SHP77 treated with DMSO at 0.1 percent for 48 hours (cell line): Measurements from ENCODE around the gene SLC6A2.

Source experiments
- DNase-seq: peaks from one replicate; lab custom pipeline; 2025; lab: John Stamatoyannopoulos, UW

The SLC6A2 gene

DNA sequence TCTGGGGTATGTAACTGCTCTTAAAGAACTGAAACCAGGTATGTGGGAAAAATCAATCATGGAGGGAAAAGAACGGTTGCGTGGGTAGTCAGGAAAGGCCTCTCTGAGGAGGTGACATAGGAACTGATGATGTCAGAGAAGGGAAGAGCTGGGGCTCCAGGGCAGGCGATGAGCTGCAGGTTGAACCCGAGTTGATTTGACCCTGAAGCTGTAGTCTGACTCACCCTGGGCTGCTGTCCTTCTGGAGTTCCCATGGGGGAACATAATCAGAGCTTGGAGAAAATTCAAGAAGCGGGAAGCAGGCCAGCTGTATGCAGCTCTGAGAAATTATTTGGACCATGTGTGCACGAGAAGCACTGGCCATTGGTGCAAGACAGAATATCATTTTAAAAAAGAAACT, 16.7 kb downstream of the SLC6A2 start:
- no peak for DNase-seq

- no peak for DNase-seq
These were observed 22.5 kb downstream of the SLC6A2 start for GRCh38 chr16:55678161-55678821.

- DNase-seq: no peak
These were observed 26.3 kb downstream of the SLC6A2 start for GRCh38 chr16:55682086-55682485.

DNA sequence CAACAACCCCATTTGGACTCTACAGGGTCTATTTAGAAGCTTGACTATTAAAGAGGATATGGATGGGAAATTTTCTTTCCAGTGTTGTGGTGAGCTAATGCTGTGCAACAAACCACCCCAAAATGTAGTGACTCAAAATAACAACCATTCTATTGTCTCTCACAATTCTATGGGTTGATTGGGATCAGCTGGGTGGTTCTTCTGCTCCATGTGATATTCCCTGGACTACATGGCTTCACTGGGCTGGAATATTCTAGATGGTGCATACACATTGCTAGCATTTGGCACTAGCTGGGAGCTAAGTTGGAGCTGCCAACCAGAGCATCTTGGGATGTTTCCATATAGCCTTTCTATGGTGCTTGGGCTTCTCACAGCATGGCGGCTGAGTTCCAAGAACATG, 30.2 kb downstream of the SLC6A2 start:
- DNase-seq: no peak

DNA sequence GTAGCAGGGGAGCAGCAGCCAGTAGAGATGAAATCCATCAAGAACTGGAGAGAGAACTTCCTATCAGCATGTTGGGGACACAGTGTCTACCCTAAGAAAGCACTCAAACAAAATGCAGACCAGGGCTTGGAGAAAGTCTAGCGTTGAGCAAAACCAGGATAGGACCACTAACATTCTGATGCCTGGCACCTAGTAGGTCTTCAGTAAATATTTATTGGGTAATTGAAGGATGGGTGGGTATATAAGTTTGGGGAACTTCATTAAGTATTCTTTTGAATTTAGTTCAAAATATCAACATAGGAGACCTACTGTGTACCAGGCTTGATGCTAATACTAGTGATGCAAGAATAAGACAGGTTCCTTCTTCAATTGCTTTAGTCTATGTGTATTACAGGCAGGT, 30.9 kb downstream of the SLC6A2 start:
- no peak for DNase-seq

- DNase-seq: no peak
These were observed 32.0 kb downstream of the SLC6A2 start for GRCh38 chr16:55687802-55688201.

DNA sequence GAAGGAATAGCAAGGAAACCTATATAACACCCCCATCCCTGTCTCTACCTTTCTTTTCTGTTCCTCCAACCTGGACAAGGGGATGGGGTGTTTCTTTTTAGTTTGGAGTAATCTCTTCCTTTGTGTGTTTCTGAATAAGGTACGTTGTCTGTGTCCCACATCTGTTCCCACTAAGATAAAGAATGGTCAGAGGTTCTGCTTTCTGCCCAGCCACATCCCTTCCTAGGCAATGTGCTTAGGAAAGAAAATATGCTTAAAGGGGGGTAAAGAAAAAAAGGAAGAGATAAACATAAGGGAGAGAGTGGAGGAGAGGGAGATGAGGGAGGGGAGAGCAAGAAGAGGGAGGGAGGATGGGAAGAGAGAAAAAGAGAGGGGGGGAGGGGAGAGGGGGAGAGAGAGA, 35.1 kb downstream of the SLC6A2 start:
- no peak for DNase-seq

- no peak for DNase-seq
These were observed 36.0 kb downstream of the SLC6A2 start for GRCh38 chr16:55691771-55692170.

GRCh38 chr16:55695595-55695994, 39.8 kb downstream of the SLC6A2 start:
- DNase-seq: no peak

- DNase-seq: no peak
These were observed 42.1 kb downstream of the SLC6A2 start for GRCh38 chr16:55697867-55698266.

DNA sequence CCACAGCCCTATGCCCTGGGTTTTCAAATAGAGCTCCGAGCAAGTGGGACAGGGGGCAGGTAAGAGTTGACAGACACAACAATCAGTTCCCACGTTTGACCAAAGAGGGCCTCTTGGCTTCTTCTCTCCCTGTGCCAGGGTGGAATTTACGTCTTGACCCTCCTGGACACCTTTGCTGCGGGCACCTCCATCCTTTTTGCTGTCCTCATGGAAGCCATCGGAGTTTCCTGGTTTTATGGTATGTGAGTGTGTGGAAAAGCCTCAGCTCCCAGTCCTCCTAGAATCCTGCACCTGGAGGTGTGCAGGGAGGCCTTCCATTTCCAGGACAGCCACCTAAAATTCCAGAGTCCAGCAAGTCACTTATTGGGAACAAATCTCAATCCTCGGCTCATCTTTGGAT, 42.5 kb downstream of the SLC6A2 start:
- DNase-seq: no peak

- no peak for DNase-seq
These were observed 43.2 kb downstream of the SLC6A2 start for GRCh38 chr16:55698946-55699345.

DNA sequence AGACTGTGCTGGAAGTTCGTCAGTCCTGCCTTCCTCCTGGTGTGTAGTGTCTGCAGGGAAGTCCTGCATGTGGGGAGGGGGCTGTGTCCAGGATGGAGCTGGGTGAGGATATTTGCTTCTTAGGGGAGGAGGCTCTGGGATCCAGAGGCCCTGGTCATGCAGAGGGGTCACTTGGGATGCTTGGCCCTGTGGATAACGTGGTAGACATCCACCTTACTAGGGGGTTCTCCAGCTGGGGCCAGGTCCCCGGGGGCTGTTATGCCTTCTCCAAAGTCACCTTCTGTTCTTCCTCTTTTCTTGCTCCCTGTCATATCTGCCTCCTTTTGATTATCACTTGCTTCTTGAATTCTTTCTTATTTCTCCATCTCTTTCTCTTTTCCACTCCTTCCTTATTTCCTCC, 43.8 kb downstream of the SLC6A2 start:
- DNase-seq: no peak

DNA sequence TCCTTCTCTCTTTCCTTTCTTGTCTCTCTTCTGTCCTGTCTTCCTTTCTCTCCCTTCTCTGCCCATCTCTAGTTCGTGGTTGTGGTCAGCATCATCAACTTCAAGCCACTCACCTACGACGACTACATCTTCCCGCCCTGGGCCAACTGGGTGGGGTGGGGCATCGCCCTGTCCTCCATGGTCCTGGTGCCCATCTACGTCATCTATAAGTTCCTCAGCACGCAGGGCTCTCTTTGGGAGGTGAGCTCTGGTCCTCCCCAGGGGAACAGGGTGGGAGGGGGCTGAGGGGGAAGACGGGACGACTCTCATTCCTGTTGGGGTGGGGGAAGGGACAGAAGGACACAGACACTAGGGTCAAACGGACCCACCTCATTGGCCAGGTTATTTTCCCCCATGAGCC, 44.3 kb downstream of the SLC6A2 start:
- DNase-seq: no peak

- no peak for DNase-seq
These were observed 45.2 kb downstream of the SLC6A2 start for GRCh38 chr16:55700961-55701360.

DNA sequence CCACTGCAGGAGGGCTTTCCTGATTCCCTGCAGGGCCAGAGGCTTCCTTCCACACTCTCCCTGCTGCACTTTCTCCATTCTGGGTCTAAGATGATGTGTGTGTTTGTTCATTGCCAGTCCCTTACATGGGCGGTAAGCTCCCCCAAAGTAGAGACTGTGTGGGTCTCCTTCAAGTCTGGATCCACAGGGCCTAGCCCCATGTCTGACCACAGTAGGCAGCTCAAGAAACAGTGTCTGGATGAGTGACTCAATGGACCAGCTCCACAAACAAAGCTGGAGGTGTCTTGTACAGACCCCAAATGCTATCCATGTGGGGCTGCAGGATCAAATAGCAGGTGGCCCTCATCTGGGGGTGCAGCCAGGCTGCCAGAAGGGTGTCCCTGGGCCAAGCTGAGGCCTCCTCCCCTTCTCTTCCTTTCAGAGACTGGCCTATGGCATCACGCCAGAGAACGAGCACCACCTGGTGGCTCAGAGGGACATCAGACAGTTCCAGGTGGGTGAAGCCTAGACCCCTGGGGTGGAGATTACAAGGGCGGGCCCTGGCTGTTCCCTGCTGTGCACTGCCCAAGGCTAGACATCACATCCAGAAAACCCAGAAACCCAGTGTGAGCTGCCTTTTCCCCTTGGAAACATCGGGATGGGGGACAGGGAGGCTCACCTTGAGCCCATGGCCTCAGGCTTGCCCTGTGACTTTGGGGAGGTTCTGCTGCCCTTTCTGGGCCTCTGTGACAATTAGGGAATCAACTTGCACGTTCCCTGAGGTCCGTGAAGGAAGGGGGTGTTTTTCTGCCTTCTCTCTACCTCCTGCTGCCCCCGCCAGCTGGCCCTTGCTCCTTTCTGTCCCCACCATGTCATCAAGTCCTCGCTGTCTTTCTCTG, 45.9 kb downstream of the SLC6A2 start:
- DNase-seq: peak; percentile 12

GRCh38 chr16:55703003-55704001, 47.5 kb downstream of the SLC6A2 start:
- DNase-seq: no peak

DNA sequence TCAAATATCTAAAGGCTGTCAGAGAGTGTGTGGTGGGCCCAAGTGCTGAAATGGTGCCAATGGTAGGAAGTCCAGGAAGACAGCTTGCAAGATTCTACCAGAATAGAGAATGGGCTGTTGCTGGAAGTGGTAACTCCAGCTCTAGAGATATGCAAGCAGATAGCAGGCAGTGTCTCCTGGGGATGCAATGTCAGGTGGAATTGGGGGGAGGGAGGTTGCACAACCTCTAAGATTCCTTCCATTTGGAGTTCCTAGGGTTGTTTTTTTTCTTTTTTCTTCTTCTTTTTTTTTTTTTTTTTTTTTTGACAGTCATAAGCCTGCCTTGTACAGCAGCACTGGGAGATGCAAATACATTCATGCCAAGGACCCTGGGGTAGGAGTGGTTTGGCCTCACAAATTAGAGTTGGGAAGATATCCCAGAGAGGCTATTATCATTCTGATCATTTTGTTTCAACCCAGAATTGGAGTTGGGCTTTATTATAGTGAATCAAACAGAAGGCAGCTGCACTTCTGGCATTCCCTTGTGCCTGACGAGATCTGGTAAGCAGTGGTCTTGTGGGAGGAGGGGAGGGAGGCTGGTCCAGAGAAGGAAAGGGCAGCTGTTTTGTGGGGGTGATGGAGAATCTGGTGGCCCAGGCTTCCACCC, 51.1 kb downstream of the SLC6A2 start:
- no peak for DNase-seq

DNA sequence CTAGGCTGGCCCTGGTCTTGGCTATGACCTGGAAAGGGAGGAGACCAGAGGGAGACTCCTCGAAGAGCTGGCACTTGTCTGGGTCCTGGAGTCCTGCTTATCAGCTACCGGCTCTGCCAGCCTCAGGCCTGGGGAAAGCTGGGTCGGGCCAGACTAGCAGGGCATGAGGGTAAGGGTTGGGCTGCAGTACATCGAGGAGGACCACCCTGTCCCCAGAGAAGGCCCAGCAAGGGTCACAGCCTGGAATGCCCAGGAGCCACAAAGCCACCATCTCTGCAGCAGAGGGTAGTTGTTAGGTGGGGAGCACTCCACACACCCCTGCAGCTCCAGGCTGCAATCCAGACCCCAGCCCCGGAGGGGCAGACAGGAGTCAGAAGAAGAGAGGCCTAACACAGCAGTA, 54.0 kb downstream of the SLC6A2 start:
- no peak for DNase-seq

DNA sequence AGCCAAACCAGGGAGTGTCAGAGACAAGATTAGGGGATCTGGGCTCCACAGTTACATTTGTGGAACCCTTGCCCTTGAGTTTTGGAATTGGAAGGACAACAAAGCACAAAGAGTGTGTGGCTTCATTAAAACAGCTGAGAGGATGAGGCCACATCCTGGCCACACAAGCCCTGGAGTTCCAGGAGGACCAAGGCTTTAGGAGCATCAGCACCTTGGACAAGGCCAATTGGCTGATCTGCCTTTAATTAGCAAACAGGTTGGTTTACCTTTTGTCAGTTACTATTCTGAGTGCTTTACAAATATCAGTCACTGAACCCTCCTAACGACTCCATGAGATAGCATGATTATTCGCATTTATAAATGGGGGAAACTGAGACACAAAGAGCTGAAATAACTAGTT, 54.7 kb downstream of the SLC6A2 start:
- DNase-seq: no peak

DNA sequence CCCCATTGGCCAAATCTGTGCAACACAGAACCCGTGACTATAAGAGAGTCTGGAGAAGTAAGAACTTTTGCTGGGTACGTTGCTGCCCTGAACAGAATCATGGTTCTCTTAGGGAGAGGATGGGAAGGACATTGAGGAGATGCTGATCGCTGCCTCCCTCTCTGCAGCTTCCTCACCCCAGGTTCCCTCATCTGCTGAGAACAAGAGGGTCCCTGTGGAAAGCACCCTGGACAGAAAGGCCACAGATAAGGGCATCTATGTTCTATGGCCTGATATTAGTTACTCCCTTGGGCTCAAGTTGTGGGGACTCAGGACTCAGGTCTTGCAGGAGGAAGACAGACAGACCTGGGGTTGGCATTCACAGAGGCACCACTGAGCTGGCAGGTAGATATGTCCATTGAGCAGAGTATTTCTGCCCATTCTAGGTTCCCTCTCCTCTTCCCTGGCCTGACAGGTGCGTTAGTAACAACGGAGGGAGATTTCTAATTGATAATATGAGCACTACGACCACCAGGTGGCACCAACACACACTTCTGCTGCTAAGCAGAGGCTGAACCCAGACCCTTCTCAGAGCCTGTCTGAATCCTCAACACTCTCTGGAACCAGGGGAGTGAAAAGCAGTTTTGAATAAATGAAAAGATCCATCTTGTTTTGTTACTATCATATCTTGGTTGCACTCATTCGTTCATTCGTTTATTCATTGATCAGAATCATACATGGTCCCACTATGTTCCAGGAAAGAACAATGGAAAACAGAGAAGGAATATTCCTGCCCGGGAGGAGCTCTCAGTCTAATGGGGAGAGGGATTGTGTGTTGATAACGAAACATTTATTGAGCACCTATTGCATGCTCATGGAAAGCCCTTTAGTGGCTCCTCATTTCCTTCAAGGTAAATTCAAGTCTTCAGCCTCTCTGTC, 56.4 kb downstream of the SLC6A2 start:
- DNase-seq: peak; percentile 4
